GM21526 (cell line): ENCODE data around the gene DLX5.

Experiments
- ATAC-seq: cut with Tn5 transposase; IDR thresholded peaks from one replicate; pipeline ENCODE4 v1.9.1; 2021; ENCODE audit warnings: moderate library complexity; ENCODE audit not compliant: unreplicated experiment, low FRiP score

The DLX5 gene

GRCh38 chr7:97018791-97019531, 5.7 kb downstream of the DLX5 start:
- ATAC-seq = no peak

- ATAC-seq = no peak
Observed at GRCh38 chr7:97018126-97018601, 6.5 kb downstream of the DLX5 start.

GRCh38 chr7:97017192-97018125, 7.2 kb downstream of the DLX5 start:
- no peak for ATAC-seq

- ATAC-seq = no peak
Observed at GRCh38 chr7:97016381-97017191, 8.0 kb downstream of the DLX5 start.

- ATAC-seq = no peak
Observed at GRCh38 chr7:97015756-97016380, 8.8 kb downstream of the DLX5 start.

GRCh38 chr7:97015279-97015678, 9.4 kb downstream of the DLX5 start:
- no peak for ATAC-seq

GRCh38 chr7:97014145-97014750, 10.4 kb downstream of the DLX5 start:
- no peak for ATAC-seq

GRCh38 chr7:97013845-97014134, 10.8 kb downstream of the DLX5 start:
- no peak for ATAC-seq

- ATAC-seq = no peak
Observed at GRCh38 chr7:97013134-97013844, 11.3 kb downstream of the DLX5 start.

- ATAC-seq = no peak
Observed at GRCh38 chr7:97012365-97013133, 12.1 kb downstream of the DLX5 start.

GRCh38 chr7:97011536-97012364, 12.9 kb downstream of the DLX5 start:
- ATAC-seq = no peak

GRCh38 chr7:97011104-97011503, 13.5 kb downstream of the DLX5 start:
- no peak for ATAC-seq

GRCh38 chr7:97009753-97010732, 14.6 kb downstream of the DLX5 start:
- ATAC-seq = no peak

GRCh38 chr7:97008275-97008917, 16.2 kb downstream of the DLX5 start:
- ATAC-seq = no peak

- no peak for ATAC-seq
Observed at GRCh38 chr7:97007583-97007861, 17.1 kb downstream of the DLX5 start.

- ATAC-seq = no peak
Observed at GRCh38 chr7:97006816-97007582, 17.6 kb downstream of the DLX5 start.
